Esophagus squamous epithelium (tissue), 4 donors: ENCODE data around the gene CFC1B.
"Not testable (repeated sequence)": the region's sequence is repeated elsewhere in the genome, so short reads cannot be mapped to it uniquely, and the experiment has no call there.

Source experiments
- CTCF ChIP-seq, 6 experiments: fragments of 450-650 bp in 4 of 6; fragments of 200-600 bp in 2 of 6; sonication (generic) in 2 of 6; IDR thresholded peaks; one replicate each; pipeline ENCODE4 v1.5.1; 2016 to 2019; ENCODE audit warnings: antibody characterized with exemption in 6 of 6, mild to moderate bottlenecking in 4 of 6, moderate library complexity in 4 of 6
- POLR2A ChIP-seq, 4 donors: fragments of 450-650 bp; IDR thresholded peaks; one replicate each; pipeline ENCODE4 v1.6.1; 2017; ENCODE audit warnings: antibody characterized with exemption in 4 of 4, mild to moderate bottlenecking in 4 of 4, moderate library complexity in 3 of 4

DNA sequence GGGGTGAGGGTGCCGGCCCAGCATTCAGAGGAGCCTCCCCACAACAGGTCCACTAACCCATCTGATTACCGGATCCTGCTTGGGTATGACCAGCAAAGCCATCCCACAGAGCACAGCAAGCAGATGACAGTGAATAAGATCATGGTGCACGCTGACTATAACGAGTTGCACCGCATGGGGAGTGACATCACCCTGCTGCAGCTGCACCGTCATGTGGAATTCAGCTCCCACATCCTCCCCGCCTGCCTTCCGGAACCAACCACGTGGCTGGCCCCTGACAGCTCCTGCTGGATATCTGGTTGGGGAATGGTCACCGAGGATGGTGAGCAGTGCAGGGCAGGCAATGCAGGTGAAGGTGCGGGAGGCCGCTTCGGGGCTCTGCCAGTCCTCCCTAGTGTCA lies 53.2 kb downstream of the CFC1B start:
- TF ChIP-seq CTCF, POLR2A (IDR thresholded peaks at IDR 0.05): not testable (repeated sequence)
